KBM-7 (cell line): Measurements from ENCODE around the gene PARP3.
A peak's percentile ranks its signal among the peaks of the same experiment; 100 is the strongest.

Experiments
- DNase-seq: peaks from one replicate; pipeline ENCODE4 v3.0.0-alpha.2; 2015
- in situ Hi-C: fragments of 300-500 bp; cut with MboI; formaldehyde crosslinking; loops from 2 replicates; pipeline ENCODE4 v1.14.3; 2020; ENCODE audit warnings: low sequenced_read_pairs, low pct_unique_long_range_greater_than_20kb, mixed read lengths

Gene PARP3

GRCh38 chr3:51995346-51996163 is 53.4 kb downstream of the PARP3 start, which contains the start of gene RPL29:
Gene RPL29, minus strand, starts transcription at chr3:51995895. Its CDS starts 434 bp downstream, at chr3:51995461.
- DNase-seq, result peak; percentile 97
- in situ Hi-C loops, result no loop called here

- in situ Hi-C loops, result no loop called here
- no peak for DNase-seq
Observed at GRCh38 chr3:51997172-51997571, 55.0 kb downstream of the PARP3 start.

- DNase-seq, result no peak
- in situ Hi-C loops, result no loop called here
Observed at GRCh38 chr3:51997935-51998596, 55.9 kb downstream of the PARP3 start.
